HepG2 (cell line): ENCODE results near the gene RIPK1. TPM values are rescaled to one million over a fixed set of nuclear protein-coding genes. Genes with fewer than 3 reads are reported as not detected.
"Not testable (repeated sequence)": the region's sequence is repeated elsewhere in the genome, so short reads cannot be mapped to it uniquely, and the experiment has no call there.

Experiments used
- ATAC-seq: fragments of 200-7000 bp; cut with Tn5 transposase; 3 replicates; pipeline ENCODE4 v1.9.1; 2020; ENCODE audit warnings: mild to moderate bottlenecking, moderate library complexity
- BruUV-seq: library from RNA; stranded (reverse); fragments of 400-500 nt; replicated peaks from 2 replicates; lab custom pipeline; 2021; lab: Mats Ljungman, UMichigan
- CTCF ChIA-PET: fragments of 300-600 bp; formaldehyde crosslinking; extraction: SDS; loops from one replicate; lab custom pipeline; 2021; ENCODE audit warnings: low total read pairs, inconsistent platforms, low intra/inter-chr PET ratio; lab: Yijun Ruan, JAX
- POLR2A ChIA-PET: fragments of 350-600 bp; sonication (Branson Sonifier 250); formaldehyde crosslinking; loops from one replicate; lab custom pipeline; 2020; ENCODE audit warnings: antibody characterized with exemption, inconsistent platforms; lab: Yijun Ruan, JAX
- DNase-seq: peaks from one replicate; pipeline ENCODE4 v3.0.0-alpha.2; 2015; ENCODE audit warnings: low spot score
- FAIRE-seq: peaks from 3 replicates; lab custom pipeline; 2011; peaks lifted over from hg19 to GRCh38; lab: Jason Lieb, UNC
- H2AFZ ChIP-seq: one replicate; pipeline ENCODE4 v1.6.1; 2011; ENCODE audit warnings: low read length, inconsistent platforms
- H3K27ac ChIP-seq: fragments of 300-600 bp; 3 replicates; pipeline ENCODE4 v1.8.0; 2011; ENCODE audit warnings: mixed run types, mild to moderate bottlenecking, mixed read lengths, low read length, inconsistent platforms; ENCODE audit not compliant: insufficient read depth; ENCODE audit errors: extremely low read length
- H3K27me3 ChIP-seq, 2 experiments: fragments of 200-600 bp in 1 of 2; 2 replicates in 1 of 2; 3 replicates in 1 of 2; pipeline versions ENCODE4 v1.6.0 to v1.8.0; 2011; ENCODE audit warnings: low read length in 2 of 2, mild to moderate bottlenecking in 2 of 2, moderate library complexity in 2 of 2, inconsistent platforms in 1 of 2; ENCODE audit not compliant: insufficient read depth in 2 of 2, control insufficient read depth in 1 of 2
- H3K36me3 ChIP-seq, 2 experiments: fragments of 200-600 bp in 1 of 2; replicated peaks in 1 of 2; 2 replicates in 1 of 2; 3 replicates in 1 of 2; pipeline versions ENCODE4 v1.5.1 to v1.8.0; 2011; ENCODE audit warnings: low read length in 2 of 2, inconsistent platforms in 1 of 2; ENCODE audit not compliant: insufficient read depth in 2 of 2, control insufficient read depth in 1 of 2
- H3K4me1 ChIP-seq: 2 replicates; pipeline ENCODE4 v1.5.1; 2012; ENCODE audit warnings: low read length, inconsistent platforms; ENCODE audit not compliant: insufficient read depth
- H3K4me2 ChIP-seq: 2 replicates; pipeline ENCODE4 v1.6.0; 2011; ENCODE audit warnings: low read depth, low read length, inconsistent platforms
- H3K4me3 ChIP-seq, 3 experiments: fragments of 200-600 bp in 1 of 3; sonication (generic), shearing (Covaris generic) in 1 of 3; replicated peaks in 1 of 3; 2 replicates each; pipeline ENCODE4 v1.5.1; 2011 to 2016; ENCODE audit warnings: low read length in 3 of 3, inconsistent platforms in 2 of 3, low read depth in 2 of 3, mild to moderate bottlenecking in 2 of 3, control low read depth in 1 of 3, mixed read lengths in 1 of 3; ENCODE audit not compliant: insufficient read depth in 1 of 3
- H3K79me2 ChIP-seq: one replicate; pipeline ENCODE4 v1.6.1; 2011; ENCODE audit warnings: low read length, inconsistent platforms; ENCODE audit not compliant: insufficient read depth
- H3K9ac ChIP-seq: 2 replicates; pipeline ENCODE4 v1.6.0; 2011; ENCODE audit warnings: mild to moderate bottlenecking, low read depth, low read length, inconsistent platforms; ENCODE audit not compliant: insufficient read depth
- H3K9me3 ChIP-seq: 2 replicates; pipeline ENCODE4 v1.5.1; 2012; ENCODE audit warnings: mild to moderate bottlenecking, low read length
- H4K20me1 ChIP-seq: 2 replicates; pipeline ENCODE4 v1.6.0; 2011; ENCODE audit warnings: inconsistent platforms, mild to moderate bottlenecking, low read length, moderate library complexity; ENCODE audit not compliant: insufficient read depth
- FOXA3 ChIP-seq: IDR thresholded peaks from 2 replicates; pipeline ENCODE4 v1.6.1; 2016; ENCODE audit warnings: missing genetic modification reagents, missing compliant biosample characterization
- KLF13 ChIP-seq: sonication (generic); formaldehyde crosslinking; IDR thresholded peaks from 2 replicates; pipeline ENCODE4 v1.4.0; 2020; ENCODE audit warnings: mild to moderate bottlenecking, missing genetic modification reagents
- NCOA1 ChIP-seq: sonication (generic); formaldehyde crosslinking; IDR thresholded peaks from 2 replicates; pipeline ENCODE4 v1.9.0; 2021; ENCODE audit warnings: missing genetic modification reagents
- NFKBIZ ChIP-seq: IDR thresholded peaks from 2 replicates; pipeline ENCODE4 v1.6.1; 2018; ENCODE audit warnings: missing genetic modification reagents, missing compliant biosample characterization
- WGBS: methylation state at CpG from one replicate; pipeline ENCODE4 v1.1.6; 2017; ENCODE audit warnings: low lambda C conversion rate; 5-methylcytosine and 5-hydroxymethylcytosine counted together
- in situ Hi-C: cut with HindIII; loops from 2 replicates; pipeline ENCODE4 v1.10.0; 2017; ENCODE audit warnings: low pct_unique_long_range_greater_than_20kb; ENCODE audit not compliant: extremely low pct_ligation_motif_present
- intact Hi-C: fragments of 100-400 bp; cut with micrococcal nuclease; formaldehyde crosslinking; loops from one replicate; pipeline ENCODE4 v1.10.0; 2022; ENCODE audit not compliant: unreplicated experiment
- polyA plus RNA-seq, 8 experiments: library from polyadenylated mRNA; depleted of rRNA in 3 of 8; stranded (reverse) in 7 of 8; unstranded in 1 of 8; fragments of >200 nt; fragmentation: Illumina TruSeq in 4 of 8; extraction: Trizol in 4 of 8; gene quantifications; 2 replicates each; pipeline versions ENCODE4 v1.2.1 to v1.2.3, GENCODE V29; 2011 to 2016; ENCODE audit warnings: low read depth in 4 of 8, missing spikeins in 1 of 8, mixed read lengths in 1 of 8; ENCODE audit not compliant: insufficient read depth in 1 of 8
- total RNA-seq, 5 experiments: library from RNA; depleted of rRNA; stranded (reverse); fragments of >200 nt; fragmentation: Illumina TruSeq; extraction: Trizol; gene quantifications; 2 replicates each; pipeline ENCODE4 v1.2.3, GENCODE V29; 2016; ENCODE audit warnings: low read depth in 1 of 5
- TF ChIP-seq, protein P1 (sequence below): sonication (generic); formaldehyde crosslinking; IDR thresholded peaks from 2 replicates; pipeline ENCODE4 v1.4.0; 2020; ENCODE audit warnings: missing genetic modification reagents
- TF ChIP-seq, protein P2 (sequence below): fragments of 450-650 bp; IDR thresholded peaks from 2 replicates; pipeline ENCODE4 v1.6.1; 2016
- TF ChIP-seq, protein P3 (sequence below): sonication (generic); formaldehyde crosslinking; IDR thresholded peaks from 2 replicates; pipeline ENCODE4 v1.4.0; 2020; ENCODE audit warnings: missing genetic modification reagents
- TF ChIP-seq, protein P4 (sequence below): IDR thresholded peaks from 2 replicates; pipeline ENCODE4 v1.6.1; 2016; ENCODE audit warnings: mild to moderate bottlenecking, missing biosample characterization, missing genetic modification reagents

The RIPK1 gene
- total and polyA plus RNA-seq, 2 of the 13 experiments (the other 11 are each of a cell fraction or from before 2014, with no cell fraction given): 9.0 to 10.3 TPM

DNA sequence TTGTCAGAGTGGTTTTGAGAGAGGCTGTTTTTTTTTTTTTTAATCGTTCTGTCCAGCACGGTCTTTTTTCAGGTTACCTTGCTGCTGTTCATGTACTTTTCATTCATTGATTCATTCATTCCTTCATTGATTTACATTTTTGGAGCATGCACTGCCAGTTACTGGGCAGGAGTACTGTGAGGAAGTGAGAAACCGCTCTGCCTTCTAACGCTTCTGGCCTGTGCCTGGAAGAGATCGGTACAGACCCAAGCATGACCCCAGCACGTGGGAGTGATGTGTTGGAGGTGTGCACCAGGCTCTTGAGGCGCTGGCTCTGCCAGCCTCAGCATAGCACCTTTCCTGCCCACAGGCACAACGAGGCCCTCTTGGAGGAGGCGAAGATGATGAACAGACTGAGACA lies 9.1 kb downstream of the RIPK1 start:
- Histone ChIP-seq H3K36me3 (peaks cover 17 to 53% of the 10 kb centered on the region in 2 experiments), H3K27me3 (no peaks in the 10 kb centered on the region), H3K79me2 (peaks cover 37% of the 10 kb centered on the region), H3K9me3 (no peaks in the 10 kb centered on the region), H3K9ac (no peak overlapping the region), H3K4me3 (no peak overlapping the region), H3K27ac (no peak overlapping the region), H2AFZ (no peak overlapping the region), H3K4me2 (no peak overlapping the region), H4K20me1 (no peaks in the 10 kb centered on the region), H3K4me1 (peaks cover 22% of the 10 kb centered on the region)
- TF ChIP-seq KLF13 (CRISPR knock-in tag) (no peak), FOXA3 (CRISPR knock-in tag) (no peak), NFKBIZ (CRISPR knock-in tag) (no peak), NCOA1 (CRISPR knock-in tag) (no peak)
- TF ChIP-seq, protein P1, sequence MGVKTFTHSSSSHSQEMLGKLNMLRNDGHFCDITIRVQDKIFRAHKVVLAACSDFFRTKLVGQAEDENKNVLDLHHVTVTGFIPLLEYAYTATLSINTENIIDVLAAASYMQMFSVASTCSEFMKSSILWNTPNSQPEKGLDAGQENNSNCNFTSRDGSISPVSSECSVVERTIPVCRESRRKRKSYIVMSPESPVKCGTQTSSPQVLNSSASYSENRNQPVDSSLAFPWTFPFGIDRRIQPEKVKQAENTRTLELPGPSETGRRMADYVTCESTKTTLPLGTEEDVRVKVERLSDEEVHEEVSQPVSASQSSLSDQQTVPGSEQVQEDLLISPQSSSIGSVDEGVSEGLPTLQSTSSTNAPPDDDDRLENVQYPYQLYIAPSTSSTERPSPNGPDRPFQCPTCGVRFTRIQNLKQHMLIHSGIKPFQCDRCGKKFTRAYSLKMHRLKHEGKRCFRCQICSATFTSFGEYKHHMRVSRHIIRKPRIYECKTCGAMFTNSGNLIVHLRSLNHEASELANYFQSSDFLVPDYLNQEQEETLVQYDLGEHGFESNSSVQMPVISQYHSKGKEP (CRISPR knock-in tag): no peak
- TF ChIP-seq, protein P2, sequence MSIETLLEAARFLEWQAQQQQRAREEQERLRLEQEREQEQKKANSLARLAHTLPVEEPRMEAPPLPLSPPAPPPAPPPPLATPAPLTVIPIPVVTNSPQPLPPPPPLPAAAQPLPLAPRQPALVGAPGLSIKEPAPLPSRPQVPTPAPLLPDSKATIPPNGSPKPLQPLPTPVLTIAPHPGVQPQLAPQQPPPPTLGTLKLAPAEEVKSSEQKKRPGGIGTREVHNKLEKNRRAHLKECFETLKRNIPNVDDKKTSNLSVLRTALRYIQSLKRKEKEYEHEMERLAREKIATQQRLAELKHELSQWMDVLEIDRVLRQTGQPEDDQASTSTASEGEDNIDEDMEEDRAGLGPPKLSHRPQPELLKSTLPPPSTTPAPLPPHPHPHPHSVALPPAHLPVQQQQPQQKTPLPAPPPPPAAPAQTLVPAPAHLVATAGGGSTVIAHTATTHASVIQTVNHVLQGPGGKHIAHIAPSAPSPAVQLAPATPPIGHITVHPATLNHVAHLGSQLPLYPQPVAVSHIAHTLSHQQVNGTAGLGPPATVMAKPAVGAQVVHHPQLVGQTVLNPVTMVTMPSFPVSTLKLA: no peak
- TF ChIP-seq, protein P3, sequence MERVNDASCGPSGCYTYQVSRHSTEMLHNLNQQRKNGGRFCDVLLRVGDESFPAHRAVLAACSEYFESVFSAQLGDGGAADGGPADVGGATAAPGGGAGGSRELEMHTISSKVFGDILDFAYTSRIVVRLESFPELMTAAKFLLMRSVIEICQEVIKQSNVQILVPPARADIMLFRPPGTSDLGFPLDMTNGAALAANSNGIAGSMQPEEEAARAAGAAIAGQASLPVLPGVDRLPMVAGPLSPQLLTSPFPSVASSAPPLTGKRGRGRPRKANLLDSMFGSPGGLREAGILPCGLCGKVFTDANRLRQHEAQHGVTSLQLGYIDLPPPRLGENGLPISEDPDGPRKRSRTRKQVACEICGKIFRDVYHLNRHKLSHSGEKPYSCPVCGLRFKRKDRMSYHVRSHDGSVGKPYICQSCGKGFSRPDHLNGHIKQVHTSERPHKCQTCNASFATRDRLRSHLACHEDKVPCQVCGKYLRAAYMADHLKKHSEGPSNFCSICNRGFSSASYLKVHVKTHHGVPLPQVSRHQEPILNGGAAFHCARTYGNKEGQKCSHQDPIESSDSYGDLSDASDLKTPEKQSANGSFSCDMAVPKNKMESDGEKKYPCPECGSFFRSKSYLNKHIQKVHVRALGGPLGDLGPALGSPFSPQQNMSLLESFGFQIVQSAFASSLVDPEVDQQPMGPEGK: no peak
- TF ChIP-seq, protein P4, sequence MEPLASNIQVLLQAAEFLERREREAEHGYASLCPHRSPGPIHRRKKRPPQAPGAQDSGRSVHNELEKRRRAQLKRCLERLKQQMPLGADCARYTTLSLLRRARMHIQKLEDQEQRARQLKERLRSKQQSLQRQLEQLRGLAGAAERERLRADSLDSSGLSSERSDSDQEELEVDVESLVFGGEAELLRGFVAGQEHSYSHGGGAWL: no peak
- DNase-seq (no peak), FAIRE-seq (no peak), ATAC-seq (no peak; the same call in 2 of the 3 replicates)
- in situ Hi-C loops: no loop called here
- ChIA-PET CTCF (no interaction called here), POLR2A (no interaction called here)
- 96% methylated on average over 9 of the region's 9 CpGs for WGBS
- no TSS peak for BruUV-seq
- intact Hi-C loops: no loop called here

DNA sequence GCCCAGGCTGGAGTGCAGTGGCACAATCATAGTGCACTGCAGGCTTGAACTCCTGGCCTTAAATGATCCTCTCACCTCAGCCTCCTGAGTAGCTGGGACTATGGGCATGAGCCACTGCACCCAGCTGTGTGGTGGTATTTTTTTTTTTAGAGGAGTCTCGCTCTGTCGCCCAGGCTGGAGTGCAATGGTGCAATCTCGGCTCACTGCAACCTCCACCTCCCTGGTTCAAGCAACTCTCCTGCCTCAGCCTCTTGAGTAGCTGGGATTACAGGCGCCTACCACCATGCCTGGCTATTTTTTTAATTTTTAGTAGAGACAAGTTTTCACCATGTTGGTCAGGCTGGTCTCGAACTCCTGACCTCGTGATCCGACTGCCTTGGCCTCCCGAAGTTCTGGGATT lies 10.7 kb downstream of the RIPK1 start:
- Histone ChIP-seq H3K79me2 (peaks cover 26% of the 10 kb centered on the region), H3K4me1 (peaks cover 22% of the 10 kb centered on the region), H3K36me3 (peaks cover 24 to 68% of the 10 kb centered on the region in 2 experiments)
- H4K20me1 ChIP-seq, FAIRE-seq, H3K9ac ChIP-seq, DNase-seq, intact Hi-C loops, POLR2A ChIA-PET, ATAC-seq, H3K9me3 ChIP-seq, BruUV-seq, H2AFZ ChIP-seq, H3K4me3 ChIP-seq, H3K27me3 ChIP-seq, in situ Hi-C loops, H3K4me2 ChIP-seq, H3K27ac ChIP-seq, CTCF ChIA-PET: not testable (repeated sequence)
- WGBS: 99% methylated on average over 8 of the region's 8 CpGs
